Tibial nerve (tissue), 4 donors: Measurements from ENCODE around the gene LONP2.

Experiments
- EP300 ChIP-seq, 2 donors: sonication (generic); formaldehyde crosslinking; IDR thresholded peaks; one replicate each; pipeline ENCODE4 v1.6.1; 2017; ENCODE audit warnings: antibody characterized with exemption in 2 of 2, mild to moderate bottlenecking in 1 of 2
- POLR2A ChIP-seq, 2 donors: fragments of 450-650 bp; IDR thresholded peaks; one replicate each; pipeline ENCODE4 v1.6.1; 2017; ENCODE audit warnings: antibody characterized with exemption in 2 of 2, mild to moderate bottlenecking in 2 of 2, moderate library complexity in 2 of 2
- TF ChIP-seq, protein P1 (sequence below), 5 experiments: fragments of 200-600 bp in 3 of 5; fragments of 450-650 bp in 2 of 5; sonication (generic) in 3 of 5; IDR thresholded peaks; one replicate each; pipeline ENCODE4 v1.5.1; 2016 to 2019; ENCODE audit warnings: antibody characterized with exemption in 5 of 5, mild to moderate bottlenecking in 3 of 5, moderate library complexity in 2 of 5

DNA sequence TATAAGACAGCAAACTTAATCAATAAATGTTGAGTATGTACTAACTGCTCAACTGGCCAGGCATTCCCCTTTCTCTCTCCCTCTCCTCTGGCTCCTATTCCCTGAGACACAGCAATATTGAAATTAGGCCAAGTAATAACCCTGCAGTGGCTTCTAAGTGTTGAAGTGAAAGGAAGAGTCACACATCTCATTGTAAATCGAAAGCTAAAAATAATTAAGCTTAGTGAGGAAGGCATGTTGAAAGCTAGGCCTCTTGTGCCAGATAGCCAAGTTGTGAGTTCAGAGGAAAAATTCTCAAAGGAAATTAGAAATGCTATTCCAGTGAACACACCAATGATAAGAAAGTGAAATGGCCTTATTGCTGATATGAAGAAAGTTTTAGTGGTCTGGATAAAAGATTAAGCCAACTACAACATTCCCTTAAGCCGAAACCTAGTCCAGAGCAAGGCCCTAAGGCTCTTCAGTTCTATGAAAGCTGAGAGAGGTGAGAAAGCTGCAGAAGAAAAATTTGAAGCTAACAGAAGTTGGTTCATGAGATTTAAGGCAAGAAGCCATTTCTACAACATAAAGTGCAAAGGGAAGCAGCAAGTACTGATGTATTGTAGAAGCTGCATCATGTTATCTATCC is 38.6 kb downstream of the LONP2 start:
- TF ChIP-seq, protein P1, sequence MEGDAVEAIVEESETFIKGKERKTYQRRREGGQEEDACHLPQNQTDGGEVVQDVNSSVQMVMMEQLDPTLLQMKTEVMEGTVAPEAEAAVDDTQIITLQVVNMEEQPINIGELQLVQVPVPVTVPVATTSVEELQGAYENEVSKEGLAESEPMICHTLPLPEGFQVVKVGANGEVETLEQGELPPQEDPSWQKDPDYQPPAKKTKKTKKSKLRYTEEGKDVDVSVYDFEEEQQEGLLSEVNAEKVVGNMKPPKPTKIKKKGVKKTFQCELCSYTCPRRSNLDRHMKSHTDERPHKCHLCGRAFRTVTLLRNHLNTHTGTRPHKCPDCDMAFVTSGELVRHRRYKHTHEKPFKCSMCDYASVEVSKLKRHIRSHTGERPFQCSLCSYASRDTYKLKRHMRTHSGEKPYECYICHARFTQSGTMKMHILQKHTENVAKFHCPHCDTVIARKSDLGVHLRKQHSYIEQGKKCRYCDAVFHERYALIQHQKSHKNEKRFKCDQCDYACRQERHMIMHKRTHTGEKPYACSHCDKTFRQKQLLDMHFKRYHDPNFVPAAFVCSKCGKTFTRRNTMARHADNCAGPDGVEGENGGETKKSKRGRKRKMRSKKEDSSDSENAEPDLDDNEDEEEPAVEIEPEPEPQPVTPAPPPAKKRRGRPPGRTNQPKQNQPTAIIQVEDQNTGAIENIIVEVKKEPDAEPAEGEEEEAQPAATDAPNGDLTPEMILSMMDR (IDR thresholded peaks at IDR 0.05), result no peak
- TF ChIP-seq POLR2A (IDR thresholded peaks at IDR 0.05) (no peak), EP300 (IDR thresholded peaks at IDR 0.05) (no peak)
